NT2/D1 (cell line): ENCODE measurements around the gene SECTM1.

Experiments used
- SUZ12 ChIP-seq: IDR thresholded peaks from 2 replicates; pipeline ENCODE4 v1.6.1; 2011; ENCODE audit not compliant: insufficient read length, insufficient read depth; ENCODE audit errors: extremely low read depth
- ZNF274 ChIP-seq: IDR thresholded peaks from 2 replicates; pipeline ENCODE4 v1.6.1; 2011; ENCODE audit warnings: mild to moderate bottlenecking, low read depth, low read length

DNA sequence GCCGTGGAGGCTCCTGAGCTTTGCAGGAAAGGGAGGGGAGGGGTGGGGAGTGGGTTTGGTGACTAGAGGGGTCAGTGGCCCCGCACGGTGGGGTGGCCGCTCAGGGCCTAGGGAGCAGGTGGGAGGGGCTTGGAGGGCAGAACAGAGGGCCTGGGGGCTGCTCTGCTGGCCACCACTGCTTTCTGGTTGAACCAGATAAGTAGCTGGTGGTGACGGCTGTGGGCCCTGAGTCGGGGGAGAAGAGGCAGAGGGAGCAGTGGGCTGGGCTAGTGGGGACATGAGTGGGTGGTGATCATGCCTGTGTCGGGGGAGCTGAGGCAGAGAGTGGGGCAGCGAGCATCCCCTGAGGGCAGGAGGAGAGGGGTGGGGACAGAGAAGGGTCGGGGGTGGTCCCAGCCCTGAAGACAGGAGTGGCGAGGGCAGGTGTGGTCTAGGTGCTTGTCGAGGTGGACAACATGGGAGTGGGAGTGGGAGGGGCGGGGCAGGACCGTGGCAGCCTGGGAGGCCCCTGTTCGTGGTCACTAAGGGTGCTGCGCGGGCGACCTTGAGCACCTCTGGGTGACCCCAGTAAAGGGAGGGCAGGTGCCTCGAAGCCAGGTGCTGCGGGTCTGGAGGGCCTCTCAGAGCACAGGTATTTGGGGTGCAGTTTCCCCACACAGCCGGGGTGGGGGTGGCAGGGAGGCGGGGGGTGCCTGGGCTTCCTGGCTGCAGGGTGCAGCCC, 9.9 kb downstream of the SECTM1 start:
- no peak for TF ChIP-seq SUZ12
- no peak for TF ChIP-seq ZNF274
